HG03378 (cell line): Measurements from ENCODE around the gene ARID3C.
A peak's percentile ranks its signal among the peaks of the same experiment; 100 is the strongest.

ENCODE experiments used
- ATAC-seq: cut with Tn5 transposase; IDR thresholded peaks from one replicate; pipeline ENCODE4 v1.9.1; 2021; ENCODE audit warnings: mild to moderate bottlenecking, moderate library complexity; ENCODE audit not compliant: unreplicated experiment

Gene ARID3C

GRCh38 chr9:34633166-34633565 lies 4.3 kb upstream of the ARID3C start:
- ATAC-seq, result no peak

DNA sequence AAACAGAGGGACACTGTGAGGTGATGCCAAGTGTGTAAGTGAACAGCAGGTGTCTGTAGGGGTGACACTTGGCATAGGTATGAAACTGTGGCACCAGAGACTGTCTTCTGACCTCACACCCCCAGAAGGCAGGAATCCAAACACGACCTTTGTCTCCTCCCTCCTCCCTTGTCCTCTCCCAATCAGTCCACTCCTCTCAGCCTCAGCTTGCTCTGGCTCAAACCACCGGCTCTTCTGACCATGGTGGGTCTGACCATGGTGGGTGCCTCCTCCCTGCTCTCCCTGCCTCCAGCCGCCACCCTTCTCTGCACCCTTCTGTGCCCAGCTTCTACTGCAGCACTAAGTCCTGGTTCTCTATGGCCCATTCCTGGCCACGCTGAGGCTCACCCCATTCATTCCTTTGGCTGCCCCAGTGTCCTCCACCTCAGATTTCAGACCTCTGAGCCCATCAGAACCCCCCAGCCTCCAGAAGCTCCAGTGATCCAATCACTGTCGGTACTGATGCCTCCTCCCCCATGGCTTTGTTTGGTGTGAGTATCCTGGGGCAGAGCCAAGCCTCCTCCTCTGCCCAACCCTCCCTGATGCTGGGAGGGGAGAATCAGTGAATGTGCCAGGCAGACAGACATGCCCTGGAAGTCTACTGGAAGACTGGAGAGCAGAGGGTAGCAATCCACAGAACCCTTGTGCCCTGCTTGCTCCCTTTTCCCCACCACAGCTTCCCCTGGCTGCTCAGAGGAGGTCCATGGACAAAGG lies 1.7 kb upstream of the ARID3C start:
- no peak for ATAC-seq

GRCh38 chr9:34629491-34629808 lies 584 bp upstream of the ARID3C start:
- ATAC-seq, result no peak

- ATAC-seq, result no peak
Measured at GRCh38 chr9:34627716-34628655, 880 bp downstream of the ARID3C start.

GRCh38 chr9:34625186-34625486 lies 3.7 kb downstream of the ARID3C start:
- ATAC-seq, result no peak

GRCh38 chr9:34624475-34625185 lies 4.2 kb downstream of the ARID3C start:
- ATAC-seq, result no peak

GRCh38 chr9:34623374-34624235 lies 5.3 kb downstream of the ARID3C start:
- ATAC-seq, result no peak

- peak; percentile 96 for ATAC-seq
Measured at GRCh38 chr9:34620061-34620994, 8.5 kb downstream of the ARID3C start, which contains the start of gene DCTN3. TSS of gene DCTN3 (minus strand) at chr9:34620495. CDS start at chr9:34620464, 31 bp downstream.

DNA sequence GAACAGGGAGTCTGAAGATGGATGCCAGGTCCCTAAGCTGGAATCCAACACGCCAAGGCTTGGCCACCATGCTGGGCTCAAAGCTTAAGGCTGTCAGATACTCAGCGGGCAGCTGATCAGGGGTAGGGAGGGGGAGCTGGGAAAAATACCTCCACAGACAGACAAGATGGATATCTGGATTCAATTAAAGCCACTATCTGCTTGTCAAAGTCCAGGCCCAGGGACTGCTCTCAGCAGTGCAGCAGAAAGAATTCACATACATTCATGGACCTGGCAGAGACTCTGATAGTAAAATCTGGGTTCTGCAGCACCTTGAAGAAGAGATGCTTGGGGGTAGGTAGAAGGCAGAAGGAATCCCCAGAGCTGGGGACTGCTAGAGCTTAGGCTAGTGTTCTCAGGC lies 13.7 kb downstream of the ARID3C start:
- ATAC-seq, result no peak

GRCh38 chr9:34612788-34613390 lies 16.0 kb downstream of the ARID3C start:
- no peak for ATAC-seq

GRCh38 chr9:34611811-34612787 lies 16.8 kb downstream of the ARID3C start, which contains the start of gene RPP25L:
TSS of gene RPP25L (minus strand) at chr9:34612097. CDS start at chr9:34611296, 801 bp downstream.
- peak; percentile 46 for ATAC-seq

DNA sequence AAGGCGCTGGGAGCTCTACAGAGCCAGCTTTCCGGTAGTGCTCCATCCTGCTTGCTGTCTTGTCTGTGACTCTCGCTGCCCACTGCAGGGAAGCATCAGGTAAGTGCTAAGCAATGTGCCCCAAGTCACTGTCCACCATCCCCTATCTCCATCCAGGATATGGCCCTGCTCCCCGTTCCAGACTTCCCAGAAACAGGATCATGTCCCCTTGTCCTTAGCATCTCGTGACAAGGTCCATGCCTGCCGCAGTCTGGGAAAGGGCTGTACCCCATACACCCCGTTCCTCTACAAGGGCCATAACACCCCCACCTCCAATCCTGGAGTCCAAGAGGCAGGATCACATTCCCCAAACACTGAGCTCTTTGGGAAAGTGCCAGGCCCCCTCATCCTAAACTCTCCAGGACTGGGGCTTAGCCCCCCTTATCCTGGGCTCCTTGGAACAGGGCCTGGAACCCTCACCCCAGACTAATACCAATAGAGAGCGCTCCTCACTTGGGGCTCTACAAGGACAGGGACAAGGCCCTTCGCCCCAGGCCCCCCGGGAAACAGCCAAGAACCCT lies 17.5 kb downstream of the ARID3C start:
- no peak for ATAC-seq

- ATAC-seq, result no peak
Measured at GRCh38 chr9:34610434-34611206, 18.2 kb downstream of the ARID3C start.

- no peak for ATAC-seq
Measured at GRCh38 chr9:34607331-34607730, 21.5 kb downstream of the ARID3C start.

DNA sequence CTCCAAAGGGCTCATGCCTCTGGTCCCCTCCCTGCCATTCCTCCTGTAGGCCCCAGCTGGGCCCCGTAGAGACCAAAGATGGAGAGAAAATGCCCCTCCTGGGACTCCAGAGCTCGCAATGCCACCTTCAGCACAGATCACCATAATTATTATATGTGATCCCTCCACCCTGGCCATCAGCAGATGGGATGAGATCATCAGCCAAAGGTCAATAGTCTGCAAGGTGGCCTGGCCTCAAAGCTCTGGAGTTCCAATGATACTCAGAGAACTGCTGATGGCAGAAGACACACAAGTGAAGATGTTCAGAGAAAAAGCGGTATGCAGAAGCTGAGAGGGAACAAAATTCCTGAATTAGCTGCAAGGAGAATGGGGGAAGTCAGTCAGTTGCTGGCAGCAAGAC lies 22.0 kb downstream of the ARID3C start:
- no peak for ATAC-seq

- no peak for ATAC-seq
Measured at GRCh38 chr9:34606190-34606589, 22.7 kb downstream of the ARID3C start.
